CD4-positive, alpha-beta memory T cell (primary cell): Measurements from ENCODE around the gene AAR2. TPM values are rescaled to one million over a fixed set of nuclear protein-coding genes. Genes with fewer than 3 reads are reported as not detected.

Experiments used
- CTCF ChIA-PET: fragments of 350-600 bp; sonication (Branson Sonifier 250); formaldehyde crosslinking; loops from one replicate; lab custom pipeline; 2021; ENCODE audit warnings: inconsistent platforms; ENCODE audit not compliant: partially characterized antibody; lab: Charles Lee
- POLR2A ChIA-PET: fragments of 350-600 bp; sonication (Branson Sonifier 250); formaldehyde crosslinking; loops from one replicate; lab custom pipeline; 2021; ENCODE audit not compliant: partially characterized antibody; lab: Charles Lee
- DNase-seq, 5 donors: peaks; one replicate each; pipeline versions ENCODE4 v3.0.0 to v3.0.0-alpha.2; 2020 to 2022; ENCODE audit warnings: mixed read lengths in 1 of 5
- H3K27ac ChIP-seq: one replicate; pipeline ENCODE4 v1.7.0; 2013; ENCODE audit warnings: low read depth, low read length
- H3K27me3 ChIP-seq: 2 replicates; pipeline ENCODE4 v1.7.0; 2013; ENCODE audit warnings: mild to moderate bottlenecking, low read length, moderate library complexity; ENCODE audit not compliant: insufficient read depth
- H3K36me3 ChIP-seq: 2 replicates; pipeline ENCODE4 v1.7.0; 2013; ENCODE audit warnings: mild to moderate bottlenecking, low read length, moderate library complexity; ENCODE audit not compliant: insufficient read depth
- H3K4me1 ChIP-seq: 2 replicates; pipeline ENCODE4 v1.7.0; 2013; ENCODE audit warnings: mild to moderate bottlenecking, low read length, moderate library complexity; ENCODE audit not compliant: insufficient read depth
- H3K4me3 ChIP-seq, 2 donors: one replicate each; pipeline ENCODE4 v1.7.0; 2013; ENCODE audit warnings: low read length in 2 of 2, mild to moderate bottlenecking in 1 of 2
- H3K9me3 ChIP-seq, 2 donors: one replicate each; pipeline ENCODE4 v1.7.0; 2013; ENCODE audit warnings: low read length in 2 of 2, control low read depth in 1 of 2; ENCODE audit not compliant: control insufficient read depth in 1 of 2
- H3K27ac Mint-ChIP-seq, 7 donors: one replicate each; pipeline ENCODE4 v1.8.0; 2020 to 2021; ENCODE audit warnings: mixed read lengths in 7 of 7, mild to moderate bottlenecking in 6 of 7, inconsistent platforms in 3 of 7, moderate library complexity in 3 of 7
- H3K27me3 Mint-ChIP-seq, 2 donors: one replicate each; pipeline ENCODE4 v1.8.0; 2020 to 2021; ENCODE audit warnings: mixed read lengths in 2 of 2
- H3K36me3 Mint-ChIP-seq, 2 donors: one replicate each; pipeline ENCODE4 v1.8.0; 2020 to 2021; ENCODE audit warnings: mixed read lengths in 2 of 2, inconsistent platforms in 1 of 2, mild to moderate bottlenecking in 1 of 2
- H3K4me1 Mint-ChIP-seq, 4 donors: one replicate each; pipeline ENCODE4 v1.8.0; 2020 to 2021; ENCODE audit warnings: mixed read lengths in 4 of 4, mild to moderate bottlenecking in 1 of 4
- H3K4me3 Mint-ChIP-seq, 8 donors: one replicate each; pipeline ENCODE4 v1.8.0; 2020 to 2021; ENCODE audit warnings: mixed read lengths in 8 of 8, mild to moderate bottlenecking in 7 of 8, moderate library complexity in 6 of 8, inconsistent platforms in 3 of 8
- H3K9me3 Mint-ChIP-seq, 8 donors: one replicate each; pipeline ENCODE4 v1.8.0; 2020 to 2021; ENCODE audit warnings: mixed read lengths in 8 of 8, mild to moderate bottlenecking in 5 of 8, inconsistent platforms in 3 of 8, moderate library complexity in 1 of 8
- intact Hi-C: fragments of 100-400 bp; cut with micrococcal nuclease; formaldehyde crosslinking; loops from one replicate; pipeline ENCODE4 v1.15.1; 2023
- polyA plus RNA-seq, 2 donors: library from polyadenylated mRNA; unstranded; fragments of 300-500 nt; fragmentation: Illumina TruSeq; gene quantifications; one replicate each; pipeline ENCODE4 v1.2.3, GENCODE V29; 2021
- total RNA-seq, 2 experiments: library from RNA; stranded (reverse); gene quantifications; one replicate each; pipeline ENCODE4 v1.2.3, GENCODE V29; 2021

Gene AAR2
- total and polyA plus RNA-seq, 4 experiments from 2014 or later, result 21.7 to 54.3 (median 32.6) TPM

DNA sequence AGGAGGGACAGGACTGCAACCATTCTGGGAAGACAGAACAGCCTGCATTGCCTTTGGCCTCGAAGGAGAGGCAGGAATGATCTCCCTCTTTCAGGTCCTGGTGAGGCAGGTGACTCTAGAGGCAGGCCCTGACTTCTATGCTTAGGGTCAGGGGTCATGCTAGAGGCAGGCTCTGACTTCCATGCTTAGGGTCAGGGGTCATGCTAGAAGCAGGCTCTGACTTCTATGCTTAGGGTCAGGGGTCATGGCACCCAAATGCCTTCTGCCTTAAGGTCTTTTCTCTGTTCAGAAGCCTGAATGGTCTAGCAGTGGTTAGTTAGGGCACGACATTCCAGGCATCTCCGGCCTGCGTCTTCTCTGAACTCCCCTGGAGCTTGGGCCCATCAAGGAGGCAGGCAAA, 35.1 kb upstream of the AAR2 start:
- peaks cover 3% of the 10 kb centered on the region for H3K4me1 ChIP-seq
- H3K9me3 Mint-ChIP-seq, result peaks cover 0 to 1% (median 0%) of the 10 kb centered on the region in 8 donors
- intact Hi-C loops, result loop anchor here (5.0 kb wide), 1 partner anchor 1331 kb away; no protein-coding TSS in a partner anchor
- no peak overlapping the region for H3K27ac ChIP-seq
- no peaks in the 10 kb centered on the region for H3K36me3 Mint-ChIP-seq
- H3K9me3 ChIP-seq, result no peaks in the 10 kb centered on the region
- peaks cover 3 to 16% of the 10 kb centered on the region in 2 donors for H3K27me3 Mint-ChIP-seq
- H3K4me3 ChIP-seq, result no peak overlapping the region
- H3K4me3 Mint-ChIP-seq, result no peak overlapping the region
- no peak for DNase-seq
- H3K4me1 Mint-ChIP-seq, result peaks cover 3 to 6% (median 4%) of the 10 kb centered on the region in 4 donors
- CTCF ChIA-PET, result interaction anchor here (0.6 to 6.2 kb wide), 11 partner anchors 8 to 554 kb away, joined by 3 to 58 read pairs (median 6); no protein-coding TSS in a partner anchor
- no peak overlapping the region for H3K27ac Mint-ChIP-seq
- H3K27me3 ChIP-seq, result no peaks in the 10 kb centered on the region
- POLR2A ChIA-PET, result no interaction called here
- no peaks in the 10 kb centered on the region for H3K36me3 ChIP-seq

DNA sequence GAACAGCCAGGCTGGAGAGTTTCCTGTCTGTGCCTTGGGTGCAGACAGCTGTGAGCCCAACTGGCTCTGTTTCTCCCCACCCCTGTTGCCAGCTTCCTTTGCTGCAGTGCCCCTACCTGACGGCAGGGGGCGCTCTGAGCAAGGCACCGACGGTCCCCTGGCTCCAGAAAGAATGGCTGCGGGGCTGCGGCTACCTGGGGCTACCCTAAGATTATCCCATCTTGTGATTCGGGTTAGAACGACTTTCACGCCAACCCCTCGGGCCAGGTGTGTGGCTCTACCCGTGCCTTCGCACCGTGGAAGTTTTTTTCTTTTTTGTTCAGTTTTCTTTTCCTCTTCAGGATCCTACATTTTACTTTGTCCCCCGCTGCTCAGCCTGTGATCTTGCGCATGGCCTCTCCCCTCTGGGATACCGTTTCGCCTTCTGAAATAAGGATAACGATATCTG, 33.4 kb upstream of the AAR2 start:
- Histone ChIP-seq H3K4me1 (peaks cover 3% of the 10 kb centered on the region), H3K9me3 (no peaks in the 10 kb centered on the region), H3K36me3 (no peaks in the 10 kb centered on the region), H3K27me3 (no peaks in the 10 kb centered on the region), H3K4me3 (no peak overlapping the region), H3K27ac (no peak overlapping the region)
- Mint-ChIP-seq H3K36me3 (no peaks in the 10 kb centered on the region), H3K4me3 (peak overlapping the region in 6 of 8 donors; percentile 36 to 78 (median 72)), H3K9me3 (peaks cover 0 to 1% (median 0%) of the 10 kb centered on the region in 8 donors), H3K27ac (no peak overlapping the region), H3K4me1 (peaks cover 3 to 6% (median 4%) of the 10 kb centered on the region in 4 donors), H3K27me3 (peaks cover 5 to 8% of the 10 kb centered on the region in 2 donors)
- ChIA-PET POLR2A (no interaction called here), CTCF (interaction anchor here (0.6 to 6.2 kb wide), 42 partner anchors 9 to 724 kb away, joined by 3 to 58 read pairs (median 4); partner anchors contain the start of genes AAR2 and CNBD2)
- intact Hi-C loops, result loop anchor here (1.0 to 5.0 kb wide), 3 partner anchors 236 to 1329 kb away; no protein-coding TSS in a partner anchor
- DNase-seq, result peak; percentile 62 to 72 (median 70)

DNA sequence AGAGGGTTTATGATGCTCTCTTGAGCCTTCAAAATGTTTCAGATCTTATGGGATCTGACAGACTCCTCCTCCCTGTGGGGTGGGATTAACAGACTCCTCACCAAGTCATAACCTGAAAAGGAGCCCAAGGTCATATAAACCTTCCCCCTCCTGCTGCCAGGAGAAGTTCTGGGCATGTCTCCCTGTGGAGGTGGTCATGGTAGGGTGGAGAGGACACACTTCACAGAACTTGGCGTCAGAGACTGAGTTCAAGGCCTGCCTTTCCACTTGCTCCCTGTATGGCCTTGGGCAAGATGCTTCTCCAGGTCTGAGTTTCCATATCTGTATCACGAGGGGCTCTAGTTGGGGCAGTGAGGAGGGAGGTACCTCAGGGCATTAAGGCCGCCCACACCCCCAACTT, 32.4 kb upstream of the AAR2 start:
- H3K27ac ChIP-seq, result no peak overlapping the region
- intact Hi-C loops, result loop anchor here (1.0 to 5.0 kb wide), 3 partner anchors 235 to 1328 kb away; no protein-coding TSS in a partner anchor
- Mint-ChIP-seq H3K9me3 (peaks cover 0 to 1% (median 0%) of the 10 kb centered on the region in 8 donors), H3K36me3 (no peaks in the 10 kb centered on the region), H3K27ac (no peak overlapping the region), H3K27me3 (peaks cover 4 to 9% of the 10 kb centered on the region in 2 donors), H3K4me1 (peaks cover 3 to 6% (median 4%) of the 10 kb centered on the region in 4 donors), H3K4me3 (no peak overlapping the region)
- H3K36me3 ChIP-seq, result no peaks in the 10 kb centered on the region
- no peak for DNase-seq
- POLR2A ChIA-PET, result no interaction called here
- CTCF ChIA-PET, result interaction anchor here (0.7 to 6.2 kb wide), 9 partner anchors 8 to 297 kb away, joined by 3 to 58 read pairs (median 4); no protein-coding TSS in a partner anchor
- no peaks in the 10 kb centered on the region for H3K27me3 ChIP-seq
- peaks cover 3% of the 10 kb centered on the region for H3K4me1 ChIP-seq
- H3K4me3 ChIP-seq, result no peak overlapping the region
- H3K9me3 ChIP-seq, result no peaks in the 10 kb centered on the region

DNA sequence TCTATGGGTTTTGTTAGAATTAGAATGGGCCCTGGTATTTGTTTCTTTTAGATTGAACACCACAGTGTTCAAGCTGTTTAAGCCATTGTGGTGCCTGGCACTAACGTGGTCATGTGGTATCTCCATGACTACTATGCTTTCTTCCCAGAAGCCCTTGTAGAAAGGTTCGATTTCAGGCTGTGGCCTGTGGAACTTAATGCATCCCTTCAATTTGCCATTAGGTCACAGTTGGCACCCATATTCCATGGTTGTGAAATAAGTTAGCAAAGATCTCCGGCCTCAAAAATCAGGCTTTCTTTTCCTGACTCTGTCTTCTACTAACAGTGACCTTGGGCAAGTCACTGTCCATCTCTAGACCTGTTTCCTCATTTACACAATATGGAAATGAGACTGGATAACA, 31.3 kb upstream of the AAR2 start:
- no peaks in the 10 kb centered on the region for H3K36me3 ChIP-seq
- Mint-ChIP-seq H3K27ac (no peak overlapping the region), H3K36me3 (no peaks in the 10 kb centered on the region), H3K27me3 (peaks cover 4 to 6% of the 10 kb centered on the region in 2 donors), H3K4me1 (peaks cover 3 to 6% (median 4%) of the 10 kb centered on the region in 4 donors), H3K9me3 (peaks cover 0 to 1% (median 0%) of the 10 kb centered on the region in 8 donors), H3K4me3 (no peak overlapping the region)
- H3K27me3 ChIP-seq, result no peaks in the 10 kb centered on the region
- no peak overlapping the region for H3K4me3 ChIP-seq
- H3K4me1 ChIP-seq, result no peaks in the 10 kb centered on the region
- no peaks in the 10 kb centered on the region for H3K9me3 ChIP-seq
- POLR2A ChIA-PET, result no interaction called here
- intact Hi-C loops, result no loop called here
- H3K27ac ChIP-seq, result no peak overlapping the region
- DNase-seq, result no peak
- CTCF ChIA-PET, result interaction anchor here (6.2 kb wide), 1 partner anchor 234 kb away, joined by 58 read pairs; no protein-coding TSS in a partner anchor

DNA sequence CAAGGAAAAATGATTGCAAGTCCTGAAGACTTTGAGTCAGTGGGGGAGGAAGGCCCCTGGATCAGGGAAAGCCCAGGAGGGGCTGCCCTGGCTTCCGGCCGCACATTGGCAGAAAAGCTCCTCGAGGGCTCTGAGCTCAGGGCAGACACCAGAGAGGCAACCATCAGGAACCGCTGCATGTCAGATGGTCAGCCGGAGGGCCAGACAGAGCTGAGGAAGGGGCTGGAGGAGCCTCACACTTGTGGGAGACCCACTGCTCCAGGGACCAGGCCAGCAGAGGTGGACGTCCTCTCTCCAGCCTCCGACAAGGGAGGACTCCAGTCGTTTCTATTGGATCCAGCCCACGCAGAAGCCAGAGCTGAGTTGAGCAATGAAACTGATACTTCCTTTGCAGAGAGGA, 30.2 kb upstream of the AAR2 start:
- peak overlapping the region in 1 of 7 donors; percentile 63 for H3K27ac Mint-ChIP-seq
- Histone ChIP-seq H3K4me1 (no peaks in the 10 kb centered on the region), H3K36me3 (no peaks in the 10 kb centered on the region), H3K9me3 (no peaks in the 10 kb centered on the region), H3K27ac (no peak overlapping the region), H3K4me3 (no peak overlapping the region), H3K27me3 (no peaks in the 10 kb centered on the region)
- no peaks in the 10 kb centered on the region for H3K36me3 Mint-ChIP-seq
- ChIA-PET POLR2A (no interaction called here), CTCF (interaction anchor here (1.8 kb wide), 1 partner anchor 549 kb away, joined by 6 read pairs; no protein-coding TSS in a partner anchor)
- peaks cover 3 to 6% (median 4%) of the 10 kb centered on the region in 4 donors for H3K4me1 Mint-ChIP-seq
- H3K9me3 Mint-ChIP-seq, result peaks cover 0 to 1% (median 0%) of the 10 kb centered on the region in 8 donors
- H3K4me3 Mint-ChIP-seq, result no peak overlapping the region
- intact Hi-C loops, result no loop called here
- DNase-seq, result no peak
- peaks cover 4 to 8% of the 10 kb centered on the region in 2 donors for H3K27me3 Mint-ChIP-seq

DNA sequence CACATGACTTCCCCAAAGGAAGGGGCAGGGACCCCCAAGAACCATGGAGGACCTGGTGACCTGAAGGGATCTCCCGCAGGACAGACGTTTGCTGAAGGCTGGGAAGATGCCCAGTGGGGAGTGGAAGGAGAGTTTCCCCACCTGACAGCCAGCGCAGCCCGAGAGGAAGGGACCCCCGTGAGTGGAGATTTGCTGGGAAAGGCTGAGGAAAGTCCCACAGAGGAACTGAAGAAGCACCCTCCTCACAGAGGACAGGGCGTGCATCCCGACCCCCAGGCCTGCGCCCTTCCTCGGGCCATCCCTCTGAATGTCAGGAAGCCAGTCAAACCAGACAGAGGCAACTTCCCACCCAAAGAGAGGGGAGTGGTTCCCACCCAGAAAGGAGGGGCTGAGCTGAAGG, 29.6 kb upstream of the AAR2 start:
- H3K27me3 ChIP-seq, result no peaks in the 10 kb centered on the region
- CTCF ChIA-PET, result interaction anchor here (1.2 to 1.8 kb wide), 2 partner anchors 13 to 549 kb away, joined by 4 to 6 read pairs; no protein-coding TSS in a partner anchor
- no peaks in the 10 kb centered on the region for H3K9me3 ChIP-seq
- H3K4me3 Mint-ChIP-seq, result no peak overlapping the region
- peaks cover 4 to 8% of the 10 kb centered on the region in 2 donors for H3K27me3 Mint-ChIP-seq
- peaks cover 3 to 6% (median 4%) of the 10 kb centered on the region in 4 donors for H3K4me1 Mint-ChIP-seq
- no peak overlapping the region for H3K4me3 ChIP-seq
- DNase-seq, result no peak
- POLR2A ChIA-PET, result no interaction called here
- no peaks in the 10 kb centered on the region for H3K36me3 Mint-ChIP-seq
- intact Hi-C loops, result no loop called here
- no peak overlapping the region for H3K27ac ChIP-seq
- no peaks in the 10 kb centered on the region for H3K4me1 ChIP-seq
- peaks cover 0 to 1% (median 0%) of the 10 kb centered on the region in 8 donors for H3K9me3 Mint-ChIP-seq
- H3K27ac Mint-ChIP-seq, result no peak overlapping the region
- H3K36me3 ChIP-seq, result no peaks in the 10 kb centered on the region

DNA sequence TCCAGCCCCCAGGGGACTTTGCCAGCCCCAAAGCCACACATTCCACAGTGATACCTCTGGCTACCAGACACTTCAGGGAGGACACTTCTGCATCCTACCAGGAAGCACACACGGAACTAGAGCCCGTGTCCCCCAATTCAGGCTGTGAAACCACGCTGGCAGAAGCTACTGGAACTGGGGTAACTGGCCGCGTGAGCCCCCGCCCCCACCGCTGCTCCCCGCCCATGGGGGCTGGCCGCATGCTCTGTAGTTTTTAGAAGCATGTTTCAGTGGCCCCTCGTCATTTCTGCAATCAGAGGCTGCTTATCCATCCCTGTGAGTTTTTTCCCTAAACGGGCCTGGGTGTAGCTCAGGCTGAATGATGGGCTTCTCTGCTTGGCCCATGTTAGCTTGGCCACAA, 28.7 kb upstream of the AAR2 start:
- CTCF ChIA-PET, result interaction anchor here (0.8 to 1.3 kb wide), 3 partner anchors 8 to 232 kb away, joined by 4 read pairs; no protein-coding TSS in a partner anchor

More for the DNA sequence above, 28.7 kb upstream of the AAR2 start:
- no peaks in the 10 kb centered on the region for H3K36me3 Mint-ChIP-seq
- Histone ChIP-seq H3K4me1 (no peaks in the 10 kb centered on the region), H3K9me3 (no peaks in the 10 kb centered on the region), H3K27ac (no peak overlapping the region), H3K27me3 (no peaks in the 10 kb centered on the region), H3K36me3 (no peaks in the 10 kb centered on the region), H3K4me3 (no peak overlapping the region)
- POLR2A ChIA-PET, result no interaction called here
- H3K4me3 Mint-ChIP-seq, result no peak overlapping the region
- no peak for DNase-seq
- intact Hi-C loops, result no loop called here
- peaks cover 0 to 1% (median 0%) of the 10 kb centered on the region in 8 donors for H3K9me3 Mint-ChIP-seq
- H3K4me1 Mint-ChIP-seq, result peaks cover 3 to 6% (median 4%) of the 10 kb centered on the region in 4 donors
- no peak overlapping the region for H3K27ac Mint-ChIP-seq
- peaks cover 4 to 8% of the 10 kb centered on the region in 2 donors for H3K27me3 Mint-ChIP-seq
